GM19193 (cell line): ENCODE data around the gene TBC1D7.

ENCODE experiments used
- POLR2A ChIP-seq: IDR thresholded peaks from 4 replicates; pipeline ENCODE4 v1.6.1; 2011; ENCODE audit not compliant: insufficient read depth, insufficient read length; ENCODE audit errors: extremely low read depth

TBC1D7 gene

GRCh38 chr6:13360671-13361540 lies 32.6 kb upstream of the TBC1D7 start:
- no peak for TF ChIP-seq POLR2A

- TF ChIP-seq POLR2A, result no peak
Measured at GRCh38 chr6:13359287-13359686, 30.9 kb upstream of the TBC1D7 start.

- TF ChIP-seq POLR2A, result no peak
Measured at GRCh38 chr6:13358511-13358910, 30.2 kb upstream of the TBC1D7 start.

DNA sequence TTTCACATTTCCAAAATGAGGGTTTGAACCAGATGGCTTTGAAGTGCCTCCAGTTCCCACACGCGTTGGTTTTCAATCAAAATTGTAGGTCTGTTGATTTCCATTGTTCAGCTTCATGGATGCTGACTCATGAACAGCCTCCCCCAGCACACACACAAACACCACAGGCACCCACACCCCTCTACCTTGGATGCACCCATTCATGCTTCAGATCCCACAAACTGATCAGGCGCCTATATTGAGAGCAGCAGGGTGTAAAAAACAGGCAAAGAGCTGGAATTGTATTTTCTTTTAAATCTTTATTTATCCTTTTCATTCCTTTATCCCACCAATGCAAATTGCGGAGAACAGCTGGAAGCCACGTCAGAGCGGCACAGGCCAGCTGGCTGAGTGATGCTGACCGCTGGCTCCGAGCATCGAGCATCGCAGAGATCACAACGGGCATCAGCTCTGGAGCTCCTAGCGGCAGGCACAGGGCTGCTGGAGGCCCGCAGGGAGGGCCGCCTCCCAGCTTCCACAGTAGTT lies 29.3 kb upstream of the TBC1D7 start:
- TF ChIP-seq POLR2A, result no peak

DNA sequence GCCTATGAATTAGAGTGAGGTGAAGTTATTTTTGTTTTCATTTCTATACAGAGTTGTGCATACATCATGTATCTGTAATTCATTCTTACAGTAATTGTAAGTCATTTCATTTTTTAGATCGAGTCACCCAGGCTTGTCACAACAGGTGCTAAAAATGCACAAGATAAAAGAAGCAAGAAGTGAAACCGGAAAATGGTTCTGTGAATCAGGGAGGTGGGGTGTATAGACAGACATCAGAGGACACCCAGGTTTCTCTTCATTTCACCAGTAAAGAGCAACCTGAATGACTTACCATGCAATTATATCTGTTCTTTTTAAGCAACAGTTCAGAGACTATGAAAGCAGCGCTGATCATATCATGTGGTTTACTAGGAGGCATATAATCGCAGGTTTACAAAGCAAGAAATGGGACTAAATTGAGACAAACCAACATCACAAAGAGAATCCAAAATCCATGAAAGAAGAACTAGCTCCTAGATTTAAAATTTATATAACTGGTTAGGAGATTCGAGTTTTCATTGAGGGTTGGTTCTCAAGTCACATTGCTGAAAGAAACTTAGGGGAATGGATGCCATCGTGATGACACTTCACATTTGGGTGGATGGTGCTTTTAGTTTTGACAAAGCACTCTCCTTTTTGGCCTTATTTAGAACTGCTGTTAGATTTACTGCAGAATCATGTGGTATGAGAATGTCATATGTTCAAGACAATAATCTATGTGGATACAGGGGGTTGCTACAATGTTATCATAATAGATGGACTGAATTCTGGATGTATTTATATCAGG lies 27.9 kb upstream of the TBC1D7 start:
- no peak for TF ChIP-seq POLR2A

DNA sequence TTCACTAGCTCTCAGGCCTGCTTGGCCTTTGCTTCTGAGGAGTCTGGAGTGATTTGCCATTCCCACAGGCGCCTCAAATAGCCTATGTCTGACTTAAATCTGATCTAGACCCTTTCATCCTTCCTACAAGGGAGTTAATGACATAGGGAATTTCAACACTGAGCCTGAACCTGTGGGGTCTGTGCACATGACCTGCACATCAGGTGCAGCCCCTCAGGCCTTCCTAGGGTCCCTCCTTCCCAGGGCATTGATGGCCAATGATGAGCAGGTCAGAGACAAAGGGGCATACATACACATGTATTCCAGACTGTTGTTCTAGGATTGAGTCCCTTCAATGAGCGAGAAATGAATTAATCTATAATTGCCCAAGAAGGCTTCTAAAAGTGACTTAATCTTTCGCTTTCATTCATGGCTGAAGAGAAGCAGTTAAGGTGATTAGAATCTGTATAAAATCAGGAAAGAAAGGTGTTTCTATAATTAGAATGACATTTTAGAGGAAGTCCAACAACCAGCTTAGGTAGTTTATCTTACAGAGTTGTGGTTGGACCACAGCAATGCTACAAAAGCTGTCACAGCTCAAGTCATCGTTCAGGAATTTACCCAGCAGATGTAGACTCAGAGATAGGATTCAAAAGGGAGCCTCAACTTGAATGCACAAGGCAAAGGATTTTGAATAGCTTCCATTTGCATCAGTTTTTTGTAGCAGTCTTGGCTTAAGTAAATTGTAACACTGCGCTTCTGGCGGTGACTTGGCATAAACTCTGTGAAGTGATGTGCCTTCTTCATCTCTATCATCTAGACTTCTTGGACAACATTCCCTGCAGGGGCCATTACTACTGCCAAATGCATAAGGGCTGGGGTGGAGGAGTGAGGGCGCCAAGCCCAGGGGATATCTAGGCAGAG lies 27.0 kb upstream of the TBC1D7 start:
- TF ChIP-seq POLR2A, result no peak

- TF ChIP-seq POLR2A, result no peak
Measured at GRCh38 chr6:13354331-13355042, 26.1 kb upstream of the TBC1D7 start.

DNA sequence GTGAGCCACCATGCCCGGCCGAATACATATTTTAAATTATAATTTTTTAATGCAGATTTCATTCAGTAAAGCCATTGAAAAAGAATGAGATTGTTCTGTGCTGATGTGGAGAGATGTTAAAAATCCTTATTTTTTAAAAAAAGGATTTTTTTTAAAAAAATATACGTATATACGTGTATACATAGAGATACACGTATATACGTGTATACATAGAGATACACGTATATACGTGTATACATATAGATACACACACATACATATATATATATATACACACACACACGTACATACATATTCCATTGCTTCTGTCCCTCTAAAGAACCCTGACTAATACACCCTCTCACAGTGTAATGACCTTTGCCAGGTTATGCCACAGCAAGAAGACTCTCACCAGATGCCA lies 23.8 kb upstream of the TBC1D7 start:
- no peak for TF ChIP-seq POLR2A

DNA sequence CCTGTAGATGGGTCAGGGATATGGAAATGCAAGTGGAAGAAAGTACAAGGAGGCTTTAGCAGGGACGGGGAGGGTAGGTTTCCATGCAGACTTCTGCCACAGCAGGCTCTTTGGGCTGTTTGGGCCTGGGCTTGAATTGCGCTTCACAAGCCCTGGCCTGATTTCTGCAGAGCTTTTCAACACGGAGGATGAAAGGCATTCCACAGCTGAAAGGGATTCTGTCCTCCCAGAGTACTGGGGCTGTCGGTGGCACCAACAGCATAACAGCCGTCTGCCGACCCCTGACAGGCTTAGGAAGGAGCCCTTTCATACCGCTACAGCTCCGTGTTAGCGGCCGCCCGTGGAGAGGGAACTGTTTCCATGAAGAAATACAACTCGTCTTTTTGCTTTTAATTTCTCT lies 22.9 kb upstream of the TBC1D7 start:
- no peak for TF ChIP-seq POLR2A

DNA sequence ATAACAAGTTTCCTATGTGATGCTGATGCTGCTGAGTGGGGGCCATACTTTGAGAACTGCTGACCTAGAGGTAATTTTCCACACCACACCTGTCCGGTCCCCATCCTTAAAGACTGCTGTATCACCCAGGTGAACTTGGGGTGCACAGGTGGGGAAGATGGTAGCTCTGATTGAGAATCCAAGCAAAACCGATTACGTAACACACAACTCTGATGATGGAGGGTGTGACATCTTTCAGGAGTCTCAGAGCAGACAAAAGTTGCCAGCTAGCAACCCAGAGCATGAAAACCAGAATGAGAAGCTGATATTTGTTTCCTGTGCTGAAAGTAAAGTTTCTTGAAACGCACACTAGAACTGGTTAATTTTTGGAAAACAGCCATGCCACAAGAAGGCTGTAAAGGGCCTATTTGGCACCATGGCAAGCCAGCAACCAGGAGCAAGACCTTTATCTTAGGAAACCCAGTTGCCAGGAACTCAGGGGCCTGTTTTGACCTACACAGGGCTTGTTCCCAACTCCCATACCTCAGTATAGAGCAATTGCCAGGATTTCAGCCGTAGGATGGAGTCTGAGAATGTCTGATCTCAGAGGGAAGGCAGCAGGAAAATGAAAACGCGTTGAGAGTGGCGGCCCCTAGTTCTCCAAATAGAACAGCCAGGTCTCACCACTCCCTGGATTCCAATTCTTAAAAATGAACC lies 21.6 kb upstream of the TBC1D7 start:
- TF ChIP-seq POLR2A, result no peak

- no peak for TF ChIP-seq POLR2A
Measured at GRCh38 chr6:13348334-13349113, 20.2 kb upstream of the TBC1D7 start.

- no peak for TF ChIP-seq POLR2A
Measured at GRCh38 chr6:13346245-13346644, 17.9 kb upstream of the TBC1D7 start.
